HG02571 (cell line): ENCODE data around the gene ERMAP.
"Not testable (repeated sequence)": the region's sequence is repeated elsewhere in the genome, so short reads cannot be mapped to it uniquely, and the experiment has no call there.

Experiments
- ATAC-seq: cut with Tn5 transposase; IDR thresholded peaks from one replicate; pipeline ENCODE4 v1.9.1; 2021; ENCODE audit warnings: mild to moderate bottlenecking, moderate library complexity; ENCODE audit not compliant: unreplicated experiment

ERMAP gene

DNA sequence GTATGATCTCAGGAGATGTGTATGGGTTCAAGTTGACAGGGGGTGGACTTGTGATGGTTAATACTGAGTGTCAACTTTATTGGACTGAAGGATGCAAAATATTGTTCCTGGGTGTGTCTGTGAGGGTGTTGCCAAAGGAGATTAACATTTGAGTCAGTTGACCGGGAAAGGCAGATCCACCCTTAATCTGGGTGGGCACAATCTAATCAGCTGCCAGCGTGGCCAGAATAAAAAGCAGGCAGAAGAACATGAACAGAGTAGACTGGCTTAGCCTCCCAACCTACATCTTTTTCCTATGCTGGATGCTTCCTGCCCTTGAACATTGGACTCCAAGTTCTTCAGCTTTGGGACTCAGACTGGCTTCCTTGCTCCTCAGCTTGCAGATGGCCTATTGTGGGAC lies 52.8 kb downstream of the ERMAP start:
- ATAC-seq, result not testable (repeated sequence)

DNA sequence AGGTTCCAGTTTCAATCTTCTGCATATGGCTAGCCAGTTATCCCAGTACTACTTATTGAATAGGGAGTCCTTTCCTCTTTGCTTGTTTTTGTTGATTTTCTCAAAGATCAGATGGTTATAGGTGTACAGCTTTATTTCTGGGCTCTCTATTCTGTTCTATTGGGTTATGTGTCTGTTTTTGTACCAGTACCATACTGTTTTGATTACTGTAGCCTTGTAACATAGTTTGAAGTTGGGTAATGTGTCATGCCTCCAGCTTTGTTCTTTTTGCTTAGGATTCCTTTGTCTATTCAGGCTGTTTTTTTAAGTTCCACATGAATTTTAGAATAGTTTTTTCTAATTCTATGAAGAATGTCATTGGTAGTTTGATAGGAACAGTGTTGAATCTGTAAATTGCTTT lies 56.2 kb downstream of the ERMAP start:
- not testable (repeated sequence) for ATAC-seq

DNA sequence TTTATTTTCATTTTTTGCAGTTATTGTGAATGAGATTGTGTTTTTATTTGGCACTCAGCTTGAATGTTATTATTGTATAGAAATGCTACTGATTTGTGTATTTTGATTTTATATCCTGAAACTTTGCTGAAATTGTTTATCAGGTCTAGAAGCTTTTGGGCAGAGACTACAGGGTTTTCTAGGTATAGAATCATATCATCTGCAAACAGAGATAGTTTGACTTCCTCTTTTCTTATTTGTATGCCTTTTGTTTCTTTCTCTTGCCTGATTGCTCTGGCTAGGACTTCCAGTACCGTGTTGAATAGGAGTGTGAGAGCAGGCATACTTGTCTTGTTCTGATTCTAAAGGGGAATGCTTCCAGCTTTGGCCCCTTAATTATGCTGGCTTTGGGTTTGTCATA lies 56.7 kb downstream of the ERMAP start:
- ATAC-seq, result no peak

DNA sequence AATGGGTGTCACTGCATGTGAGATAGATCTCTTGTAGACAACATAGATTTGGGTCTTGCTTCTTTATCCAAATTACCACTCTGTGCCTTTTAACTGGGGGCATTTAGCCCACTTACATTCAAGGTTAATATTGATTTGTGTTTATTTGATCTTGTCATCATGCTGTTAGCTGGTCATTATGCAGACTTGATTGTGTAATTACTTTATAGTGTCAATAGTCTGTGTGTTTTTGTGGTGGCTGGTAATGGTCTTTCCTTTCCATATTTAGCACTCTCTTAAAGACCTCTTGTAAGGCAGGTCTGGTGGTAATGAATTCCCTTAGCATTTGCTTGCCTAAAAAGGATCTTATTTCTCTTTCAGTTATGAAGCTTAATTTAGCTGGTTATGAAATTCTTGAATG lies 59.1 kb downstream of the ERMAP start:
- no peak for ATAC-seq

DNA sequence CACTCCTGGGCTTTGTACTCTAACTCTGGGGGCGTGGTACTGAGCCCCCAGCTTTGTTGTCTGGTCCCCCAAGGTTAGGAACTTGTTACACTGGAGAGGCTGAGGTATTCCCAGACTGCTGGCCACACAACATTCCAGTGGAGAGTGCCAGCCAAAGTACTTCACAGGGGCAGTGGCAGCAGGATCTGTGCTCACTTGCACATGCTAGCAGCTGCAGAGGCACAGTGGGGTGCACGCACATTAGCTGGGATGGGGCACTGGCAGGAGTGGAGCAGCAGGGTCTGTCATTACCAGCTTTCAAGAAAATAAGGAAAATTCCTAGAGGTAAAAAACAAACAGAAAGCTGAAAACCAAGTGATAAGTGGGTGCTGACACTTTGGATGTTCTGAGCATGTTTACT lies 60.5 kb downstream of the ERMAP start:
- no peak for ATAC-seq

DNA sequence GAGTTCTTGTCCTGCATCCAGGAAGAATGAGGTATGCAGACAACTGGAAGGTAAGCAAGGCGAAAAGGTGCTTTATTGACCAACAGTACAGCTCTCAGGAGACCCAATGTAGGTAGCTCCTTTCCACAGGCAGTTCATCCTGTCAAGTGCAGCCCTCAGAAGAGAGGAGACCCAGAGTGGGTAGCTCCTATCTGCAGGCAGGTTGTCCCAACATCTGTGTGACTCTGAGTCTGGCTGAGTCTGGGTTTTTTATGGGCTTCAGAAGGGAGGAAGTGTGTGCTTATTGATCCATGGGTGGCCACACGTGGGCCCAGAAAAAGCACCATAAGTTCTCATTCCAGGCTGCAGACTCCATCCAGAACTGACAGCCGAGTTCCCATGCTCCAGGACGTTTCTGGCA lies 63.5 kb downstream of the ERMAP start:
- ATAC-seq, result no peak

DNA sequence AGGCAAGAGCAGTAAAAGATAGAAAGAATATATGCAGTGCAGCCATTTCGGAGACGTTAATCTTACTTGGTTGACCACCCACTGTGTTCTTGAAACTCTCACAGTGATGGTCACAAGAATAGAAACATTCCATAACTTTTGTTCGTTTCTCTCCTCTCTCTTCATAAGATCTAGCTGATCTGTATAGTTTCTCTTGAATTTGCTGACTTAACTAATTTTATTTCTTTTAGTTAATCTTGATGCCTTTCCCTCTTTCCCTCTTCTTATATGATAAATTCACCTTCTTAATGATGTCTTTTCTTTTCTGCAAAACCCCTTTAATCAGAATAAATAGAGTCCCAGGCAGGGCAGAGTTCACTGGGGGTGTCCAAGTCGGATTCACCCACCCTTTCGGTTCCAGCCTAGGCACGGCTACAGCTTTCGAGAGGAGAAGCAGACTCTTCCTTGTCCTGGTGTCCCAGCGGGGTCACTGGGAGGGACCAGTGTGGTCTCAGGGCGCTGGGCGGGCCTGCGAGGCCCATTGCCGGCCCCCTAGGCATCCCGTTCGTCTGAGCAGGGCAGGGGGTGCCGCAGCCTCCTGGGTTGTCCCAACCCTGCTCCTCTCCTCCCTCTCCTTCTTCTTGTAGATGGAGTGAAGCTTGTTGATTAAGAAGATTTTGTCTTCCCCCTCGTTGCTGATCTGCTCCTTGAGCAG lies 69.3 kb downstream of the ERMAP start:
- no peak for ATAC-seq

DNA sequence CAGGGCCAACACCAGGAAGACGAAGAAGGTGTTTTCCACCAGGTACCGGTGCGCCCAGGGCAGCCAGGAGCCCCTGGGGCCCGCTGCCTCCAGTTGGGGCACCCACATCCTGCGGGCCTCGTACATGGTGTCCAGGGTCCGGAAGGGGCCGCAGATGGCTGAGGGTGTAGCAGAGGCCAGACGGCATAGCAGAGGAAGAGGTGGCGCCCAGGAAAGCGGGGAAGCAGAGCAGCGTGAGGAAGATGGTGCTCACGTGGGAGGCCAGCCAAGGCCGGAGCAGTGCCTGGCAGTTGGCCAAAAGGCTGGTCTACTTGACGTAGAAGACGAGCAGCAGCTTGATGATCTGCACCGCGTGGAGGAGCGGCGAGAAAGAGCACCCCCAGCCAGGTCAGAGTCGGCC lies 69.9 kb downstream of the ERMAP start:
- no peak for ATAC-seq

DNA sequence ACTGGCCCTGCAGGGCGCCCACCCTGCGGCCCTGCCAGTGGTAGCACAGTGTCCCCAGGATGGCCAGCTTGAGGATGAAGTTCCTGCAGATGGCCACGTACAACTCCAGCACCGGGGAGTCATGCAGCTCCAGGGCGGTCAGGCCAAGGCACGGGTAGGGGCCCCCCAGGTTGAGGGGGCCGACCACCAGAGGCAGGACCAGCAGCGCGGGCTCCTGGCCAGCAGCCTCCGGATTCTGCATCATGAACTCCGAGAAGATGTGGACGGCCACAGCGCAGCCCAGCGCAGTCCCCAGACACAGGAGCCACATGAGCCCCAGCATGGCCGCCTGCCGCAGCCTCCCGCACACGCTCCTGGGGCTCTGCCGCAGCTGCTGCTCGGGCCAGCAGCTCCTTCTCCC lies 70.4 kb downstream of the ERMAP start:
- no peak for ATAC-seq

DNA sequence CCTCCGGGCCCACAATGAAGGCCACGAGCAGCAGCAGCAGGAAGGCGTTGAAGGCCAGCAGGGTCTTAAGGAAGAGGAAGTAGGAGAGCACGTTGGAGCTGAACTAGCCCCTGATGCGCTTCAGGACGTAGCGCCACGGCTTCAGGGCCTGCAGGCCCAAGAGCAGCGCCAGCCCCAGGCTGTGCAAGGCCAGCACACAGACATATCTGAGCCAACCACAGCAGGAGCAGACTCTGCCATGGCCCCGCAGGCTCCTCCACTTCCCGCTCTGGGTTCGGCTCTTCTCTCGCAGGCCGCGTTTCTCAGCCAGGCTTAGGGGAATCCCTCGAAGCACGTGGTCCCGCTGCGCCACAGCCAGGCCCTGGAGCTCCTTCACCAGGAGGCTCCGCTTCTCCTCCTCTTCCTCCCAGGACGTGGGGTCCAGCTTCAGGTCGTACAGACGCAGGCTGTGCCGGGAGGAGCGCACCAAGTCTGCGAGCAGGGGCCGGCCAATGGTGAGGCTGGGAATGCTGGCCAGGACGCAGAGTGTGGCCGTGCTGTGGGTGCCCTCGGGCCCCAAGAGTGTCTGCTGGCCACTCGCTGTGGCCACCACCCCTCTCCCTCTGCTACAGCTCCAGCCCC lies 71.2 kb downstream of the ERMAP start:
- no peak for ATAC-seq

DNA sequence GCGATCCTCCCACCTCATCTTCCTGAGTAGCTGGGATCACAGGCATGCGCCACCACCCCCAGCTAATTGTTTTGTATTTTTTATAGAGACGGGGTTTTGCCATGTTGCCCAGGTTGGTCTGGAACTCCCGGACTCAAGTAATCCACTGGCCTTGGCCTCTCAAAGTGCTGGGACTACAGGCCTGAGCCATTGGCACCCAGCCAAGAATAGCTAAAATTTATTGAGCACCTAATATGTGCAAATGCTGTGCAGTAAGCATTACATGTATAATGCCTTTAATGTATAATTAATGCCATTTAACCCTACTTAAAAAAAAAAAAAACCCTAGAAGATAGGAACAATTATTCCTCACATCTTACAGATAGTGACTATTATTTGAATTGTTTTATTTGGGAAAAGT lies 72.3 kb downstream of the ERMAP start:
- no peak for ATAC-seq

DNA sequence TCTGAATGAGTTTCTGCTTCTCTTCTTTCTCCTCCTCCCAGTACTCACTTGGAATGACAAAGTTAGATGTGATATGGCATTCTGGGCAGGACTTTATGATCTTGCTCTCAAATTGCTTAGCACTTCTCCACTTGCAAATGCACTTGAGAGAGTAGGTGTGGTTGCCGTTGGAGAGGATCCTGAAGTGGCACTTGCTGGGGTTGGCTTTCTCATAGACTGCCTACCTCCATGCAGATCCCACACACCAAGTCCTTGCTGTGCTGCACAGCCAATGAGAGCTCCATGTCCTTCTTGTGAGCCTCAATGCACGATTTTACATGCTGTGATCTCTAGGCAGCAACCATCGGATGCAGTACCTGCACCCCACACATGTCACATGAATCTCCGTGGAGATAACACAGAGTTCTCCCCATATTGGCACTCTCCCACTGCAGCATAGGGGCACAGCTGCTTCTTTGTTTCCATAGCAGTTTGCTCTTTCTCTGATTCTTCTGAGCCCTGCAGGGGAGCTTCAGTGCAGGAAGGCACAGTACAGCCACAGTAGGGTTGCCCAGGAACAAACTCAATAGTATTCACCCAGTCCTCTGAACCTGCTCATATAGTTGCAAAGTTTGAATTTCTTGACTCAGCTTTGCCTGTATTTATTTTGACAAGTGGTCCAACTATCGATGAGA lies 74.7 kb downstream of the ERMAP start:
- no peak for ATAC-seq
